Keratinocyte (primary cell): ENCODE measurements around the gene PAX5. TPM values are rescaled to one million over a fixed set of nuclear protein-coding genes. Genes with fewer than 3 reads are reported as not detected.

Source experiments
- DNase-seq: peaks from one replicate; pipeline ENCODE4 v3.0.0-alpha.2; 2011; ENCODE audit warnings: low read depth, missing footprints, low spot score
- FAIRE-seq: peaks from 2 replicates; lab custom pipeline; 2011; peaks lifted over from hg19 to GRCh38; lab: Jason Lieb, UNC
- H2AFZ ChIP-seq: 2 replicates; pipeline ENCODE4 v1.6.0; 2012; ENCODE audit warnings: low read length, control low read depth, inconsistent platforms; ENCODE audit not compliant: control insufficient read depth
- H3K27ac ChIP-seq: 2 replicates; pipeline ENCODE4 v1.5.1; 2011; ENCODE audit warnings: low read length; ENCODE audit not compliant: control insufficient read depth, insufficient read depth
- H3K27me3 ChIP-seq: 3 replicates; pipeline ENCODE4 v1.6.0; 2011; ENCODE audit warnings: low read length; ENCODE audit not compliant: control insufficient read depth, insufficient read depth; ENCODE audit errors: extremely low read depth
- H3K36me3 ChIP-seq, 2 experiments: 2 replicates in 1 of 2; 3 replicates in 1 of 2; pipeline ENCODE4 v1.5.1; 2011; ENCODE audit warnings: low read length in 2 of 2, mild to moderate bottlenecking in 1 of 2; ENCODE audit not compliant: control insufficient read depth in 2 of 2, insufficient read depth in 2 of 2; ENCODE audit errors: extremely low read depth in 1 of 2
- H3K4me1 ChIP-seq: 3 replicates; pipeline ENCODE4 v1.5.1; 2011; ENCODE audit warnings: low read length; ENCODE audit not compliant: control insufficient read depth, insufficient read depth; ENCODE audit errors: extremely low read depth
- H3K4me2 ChIP-seq: 3 replicates; pipeline ENCODE4 v1.6.0; 2011; ENCODE audit warnings: low read depth, low read length; ENCODE audit not compliant: control insufficient read depth, insufficient read depth; ENCODE audit errors: extremely low read depth
- H3K4me3 ChIP-seq, 3 experiments: fragments of 200-600 bp in 1 of 3; sonication (generic) in 1 of 3; 2 replicates in 2 of 3; 3 replicates in 1 of 3; pipeline ENCODE4 v1.5.1; 2011 to 2016; ENCODE audit warnings: low read length in 3 of 3, mild to moderate bottlenecking in 3 of 3, control low read depth in 2 of 3, inconsistent platforms in 1 of 3, low read depth in 1 of 3, mixed read lengths in 1 of 3, mixed run types in 1 of 3, moderate library complexity in 1 of 3; ENCODE audit not compliant: control insufficient read depth in 2 of 3, insufficient read depth in 2 of 3; ENCODE audit errors: extremely low read depth in 1 of 3
- H3K79me2 ChIP-seq: 2 replicates; pipeline ENCODE4 v1.6.0; 2012; ENCODE audit warnings: low read length; ENCODE audit not compliant: control insufficient read depth, insufficient read depth
- H3K9ac ChIP-seq: 3 replicates; pipeline ENCODE4 v1.6.0; 2011; ENCODE audit warnings: low read length; ENCODE audit not compliant: control insufficient read depth, insufficient read depth; ENCODE audit errors: extremely low read depth
- H3K9me1 ChIP-seq: 3 replicates; pipeline ENCODE4 v1.6.0; 2011; ENCODE audit warnings: low read length; ENCODE audit not compliant: control insufficient read depth, insufficient read depth; ENCODE audit errors: extremely low read depth
- H3K9me3 ChIP-seq: 2 replicates; pipeline ENCODE4 v1.5.1; 2012; ENCODE audit warnings: low read depth, low read length; ENCODE audit not compliant: control insufficient read depth
- H4K20me1 ChIP-seq: 3 replicates; pipeline ENCODE4 v1.6.0; 2011; ENCODE audit warnings: low read length; ENCODE audit not compliant: control insufficient read depth, insufficient read depth; ENCODE audit errors: extremely low read depth
- CTCF ChIP-seq, 3 experiments: IDR thresholded peaks in 1 of 3; conservative IDR thresholded peaks in 1 of 3; optimal IDR thresholded peaks in 1 of 3; 2 replicates in 2 of 3; 3 replicates in 1 of 3; pipeline versions ENCODE3 to v1.5.1; 2011; ENCODE audit warnings: low read length in 3 of 3, mild to moderate bottlenecking in 3 of 3, moderate library complexity in 2 of 3, control low read depth in 1 of 3, inconsistent platforms in 1 of 3; ENCODE audit not compliant: insufficient read depth in 2 of 3; ENCODE audit errors: extremely low read depth in 1 of 3
- EZH2 ChIP-seq: IDR thresholded peaks from one replicate; pipeline ENCODE4 v1.6.1; 2012; ENCODE audit warnings: inconsistent platforms, mild to moderate bottlenecking, low read length, moderate library complexity
- dilution Hi-C: fragments of 300-500 bp; cut with MboI; formaldehyde crosslinking; loops from one replicate; pipeline ENCODE4 v1.7.0; 2020; ENCODE audit warnings: low sequenced_read_pairs; ENCODE audit not compliant: extremely low pct_ligation_motif_present
- polyA plus RNA-seq, 5 experiments: library from polyadenylated mRNA; depleted of rRNA in 3 of 5; stranded (reverse) in 3 of 5; stranded (forward) in 1 of 5; unstranded in 1 of 5; fragments of >200 nt; gene quantifications; 1 replicate in 1 of 5; 2 replicates in 3 of 5; 3 replicates in 1 of 5; pipeline versions ENCODE4 v1.2.1 to v1.2.3, GENCODE V29; 2011 to 2012; ENCODE audit warnings: missing spikeins in 2 of 5, low read depth in 1 of 5, low replicate concordance in 1 of 5

The PAX5 gene
- polyA plus RNA-seq, 1 donor (not counting 4 experiments of a cell fraction or from before 2014, with no cell fraction given), result not detected

DNA sequence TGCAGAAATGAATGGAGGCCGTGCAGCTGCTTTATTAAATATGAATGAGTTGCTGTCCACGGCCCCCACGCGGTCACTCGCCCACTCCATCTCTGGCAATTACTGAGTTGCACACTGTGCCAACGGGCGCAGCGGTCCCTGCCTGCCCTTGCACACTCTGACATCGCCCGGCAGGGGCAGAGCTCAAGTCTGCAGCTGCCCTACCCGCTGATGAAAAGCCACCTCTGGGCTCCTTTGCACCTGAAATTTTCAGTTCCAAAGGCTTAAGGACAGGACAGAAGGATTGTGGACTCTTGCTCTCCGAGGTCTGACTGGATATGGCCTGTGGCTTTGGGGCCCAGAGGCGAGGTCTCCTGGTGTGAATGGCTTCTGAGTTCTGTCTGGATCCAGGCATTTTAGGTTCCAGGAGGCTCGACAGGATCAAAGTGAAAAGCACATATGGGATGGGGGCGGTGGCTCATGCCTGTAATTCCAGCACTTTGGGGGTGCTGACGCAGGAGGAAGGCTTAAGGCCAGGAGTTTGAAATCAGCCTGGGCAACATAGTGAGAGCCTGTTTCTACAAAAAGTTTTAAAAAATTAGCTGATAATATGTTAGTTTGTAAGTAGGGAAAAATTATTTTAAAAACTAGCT lies 201.8 kb downstream of the PAX5 start:
- no peak overlapping the region for H2AFZ ChIP-seq
- H3K4me1 ChIP-seq, result no peaks in the 10 kb centered on the region
- peaks cover 24% of the 10 kb centered on the region for H3K27me3 ChIP-seq
- no peaks in the 10 kb centered on the region for H3K9me3 ChIP-seq
- H3K27ac ChIP-seq, result no peak overlapping the region
- TF ChIP-seq CTCF (optimal IDR thresholded peaks at IDR 0.05 in 1 of 3, IDR thresholded peaks at IDR 0.05 in 1 of 3, conservative IDR thresholded peaks at IDR 0.05 in 1 of 3; ENCODE audit: extremely low read depth in 1 of 3, insufficient read depth in 2 of 3, low read length in 3 of 3) (no peak), EZH2 (no peak)
- no peaks in the 10 kb centered on the region for H3K79me2 ChIP-seq
- no peak overlapping the region for H3K4me3 ChIP-seq
- dilution Hi-C loops, result no loop called here
- H3K36me3 ChIP-seq, result no peaks in the 10 kb centered on the region
- no peaks in the 10 kb centered on the region for H4K20me1 ChIP-seq
- FAIRE-seq (no peak), DNase-seq (no peak)
- H3K9ac ChIP-seq, result no peak overlapping the region
- H3K4me2 ChIP-seq, result no peak overlapping the region
- H3K9me1 ChIP-seq, result no peaks in the 10 kb centered on the region

DNA sequence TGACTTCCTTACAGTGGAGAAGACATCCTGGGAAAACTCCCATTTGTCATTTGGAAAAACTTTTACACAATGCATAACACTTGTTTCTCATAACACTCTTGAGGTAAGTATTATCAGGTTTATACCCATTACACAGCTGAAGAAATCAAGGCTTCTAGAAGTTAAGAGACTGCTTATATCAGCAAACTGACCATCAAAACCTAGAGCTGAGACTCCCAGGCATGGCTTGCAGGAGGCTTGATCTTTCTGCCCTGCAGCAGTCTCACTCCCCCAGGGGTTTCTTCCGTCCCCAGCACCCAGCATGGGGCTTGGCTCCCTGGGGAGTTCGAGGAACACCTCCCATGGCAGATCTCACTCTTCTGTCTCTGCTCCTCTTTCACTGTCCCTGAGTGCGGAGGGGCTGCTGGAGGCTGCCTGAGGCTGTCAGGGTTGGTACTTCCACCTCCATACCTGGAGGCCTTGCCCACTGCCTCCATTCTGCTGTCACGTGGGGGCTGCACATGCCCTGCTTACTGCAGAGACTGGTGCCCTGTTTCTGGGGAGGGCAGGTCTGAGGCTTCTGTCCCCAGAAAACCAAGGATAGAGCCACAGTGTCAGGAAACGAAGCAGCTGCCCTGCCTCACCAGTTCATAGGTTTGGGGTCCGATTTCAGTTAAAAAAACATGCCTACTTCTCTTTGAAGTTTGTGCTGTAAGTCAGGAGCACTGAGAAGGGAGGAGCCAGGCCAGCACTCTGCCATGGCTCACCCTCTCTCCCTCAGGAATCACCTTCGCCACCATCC lies 202.5 kb downstream of the PAX5 start:
- dilution Hi-C loops, result no loop called here
- H3K4me1 ChIP-seq, result no peaks in the 10 kb centered on the region
- no peaks in the 10 kb centered on the region for H3K9me3 ChIP-seq
- peaks cover 27% of the 10 kb centered on the region for H3K27me3 ChIP-seq
- TF ChIP-seq EZH2, result no peak
- TF ChIP-seq CTCF (optimal IDR thresholded peaks at IDR 0.05 in 1 of 3, IDR thresholded peaks at IDR 0.05 in 1 of 3, conservative IDR thresholded peaks at IDR 0.05 in 1 of 3; ENCODE audit: extremely low read depth in 1 of 3, insufficient read depth in 2 of 3, low read length in 3 of 3), result no peak
- H4K20me1 ChIP-seq, result no peaks in the 10 kb centered on the region
- DNase-seq, result no peak
- no peaks in the 10 kb centered on the region for H3K9me1 ChIP-seq
- H3K9ac ChIP-seq, result no peak overlapping the region
- no peak overlapping the region for H3K4me2 ChIP-seq
- H3K36me3 ChIP-seq, result no peaks in the 10 kb centered on the region
- no peak for FAIRE-seq
- no peaks in the 10 kb centered on the region for H3K79me2 ChIP-seq
- no peak overlapping the region for H3K27ac ChIP-seq
- no peak overlapping the region for H3K4me3 ChIP-seq
- H2AFZ ChIP-seq, result no peak overlapping the region
